Esophagus squamous epithelium (tissue), 5 donors: ENCODE results near the gene CEP295NL. TPM values are rescaled to one million over a fixed set of nuclear protein-coding genes. Genes with fewer than 3 reads are reported as not detected.
A peak's percentile ranks its signal among the peaks of the same experiment; 100 is the strongest.
"Not testable (repeated sequence)": the region's sequence is repeated elsewhere in the genome, so short reads cannot be mapped to it uniquely, and the experiment has no call there.

ENCODE experiments used
- DNase-seq: peaks from one replicate; lab custom pipeline; 2025; lab: John Stamatoyannopoulos, UW
- H3K27ac ChIP-seq, 4 donors: fragments of 200-600 bp; sonication (generic); one replicate each; pipeline ENCODE4 v1.5.1; 2016 to 2019; ENCODE audit warnings: mild to moderate bottlenecking in 1 of 4
- H3K27me3 ChIP-seq, 4 donors: fragments of 200-600 bp; sonication (generic); 1 replicate in 3 of 4; 2 replicates in 1 of 4; pipeline versions ENCODE4 v1.5.1 to v1.6.0; 2017 to 2021; ENCODE audit warnings: antibody characterized with exemption in 1 of 4
- H3K36me3 ChIP-seq, 3 donors: fragments of 200-600 bp; sonication (generic); one replicate each; pipeline ENCODE4 v1.5.1; 2016 to 2019
- H3K4me1 ChIP-seq, 3 donors: fragments of 200-600 bp; sonication (generic); one replicate each; pipeline ENCODE4 v1.5.1; 2017 to 2019
- H3K4me3 ChIP-seq, 4 donors: fragments of 200-600 bp; sonication (generic); 1 replicate in 3 of 4; 2 replicates in 1 of 4; pipeline ENCODE4 v1.5.1; 2016 to 2019; ENCODE audit warnings: mild to moderate bottlenecking in 2 of 4, moderate library complexity in 1 of 4
- H3K9me3 ChIP-seq, 3 donors: fragments of 200-600 bp; sonication (generic); one replicate each; pipeline ENCODE4 v1.5.1; 2016 to 2019
- CTCF ChIP-seq, 6 experiments: fragments of 450-650 bp in 4 of 6; fragments of 200-600 bp in 2 of 6; sonication (generic) in 2 of 6; IDR thresholded peaks; one replicate each; pipeline ENCODE4 v1.5.1; 2016 to 2019; ENCODE audit warnings: antibody characterized with exemption in 6 of 6, mild to moderate bottlenecking in 4 of 6, moderate library complexity in 4 of 6
- POLR2A ChIP-seq, 4 donors: fragments of 450-650 bp; IDR thresholded peaks; one replicate each; pipeline ENCODE4 v1.6.1; 2017; ENCODE audit warnings: antibody characterized with exemption in 4 of 4, mild to moderate bottlenecking in 4 of 4, moderate library complexity in 3 of 4
- WGBS, 2 donors: methylation state at CpG; one replicate each; pipeline ENCODE4 v1.1.5; 2018; 5-methylcytosine and 5-hydroxymethylcytosine counted together
- intact Hi-C: fragments of 100-400 bp; cut with DNase I; formaldehyde crosslinking; loops from one replicate; pipeline ENCODE4 v1.15.0; 2022
- total RNA-seq, 4 donors: library from RNA; depleted of rRNA; stranded (reverse); fragments of >200 nt; gene quantifications; one replicate each; pipeline ENCODE4 v1.1.0, GENCODE V29; 2016
- donor health status: DM: yes; HTN: yes; CAD: no.

CEP295NL gene
- total RNA-seq, 4 donors from 2014 or later = 0.42 to 6.9 (median 1.1) TPM

DNA sequence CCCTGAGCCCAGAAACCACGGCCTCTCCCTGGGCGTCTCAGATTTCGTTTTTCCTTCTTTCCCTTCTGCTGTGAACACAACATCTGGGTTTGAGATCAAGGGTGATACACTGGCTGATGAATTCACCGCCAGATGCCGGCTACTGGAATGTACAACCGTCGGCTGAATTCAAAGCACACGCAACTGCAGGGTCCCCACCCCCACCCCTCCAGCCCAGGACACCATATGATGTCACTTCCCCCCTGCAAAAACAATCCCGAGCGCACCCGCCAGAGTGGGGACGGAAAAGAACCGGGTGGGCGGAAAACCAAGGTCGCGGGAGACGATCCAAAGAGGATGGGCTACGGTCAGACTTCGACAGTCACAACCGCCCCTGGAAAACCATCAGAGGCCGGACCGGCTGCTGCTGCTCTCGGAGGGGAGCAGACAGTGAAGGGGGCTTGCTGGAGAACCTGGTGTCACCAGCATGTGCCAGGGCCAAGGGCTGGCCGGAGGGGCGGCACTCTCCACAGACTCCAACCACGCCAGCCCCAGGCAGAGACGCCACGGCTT is 23.3 kb downstream of the CEP295NL start:
- TF ChIP-seq CTCF (IDR thresholded peaks at IDR 0.05) (no peak), POLR2A (IDR thresholded peaks at IDR 0.05) (no peak)
- peak overlapping the region; percentile 78 to 94 (median 92) for H3K27ac ChIP-seq
- peaks cover 49 to 99% (median 58%) of the 10 kb centered on the region in 3 donors for H3K4me1 ChIP-seq
- no peaks in the 10 kb centered on the region for H3K27me3 ChIP-seq
- DNase-seq = no peak
- H3K36me3 ChIP-seq = no peaks in the 10 kb centered on the region
- H3K4me3 ChIP-seq = peak overlapping the region in 2 of 4 donors; percentile 9 to 47
- intact Hi-C loops = no loop called here
- H3K9me3 ChIP-seq = no peaks in the 10 kb centered on the region
- WGBS, 2 donors = 45 to 75% methylated on average over 21 to 26 of the region's 28 CpGs

GRCh38 chr17:78878871-78879527 is 24.0 kb downstream of the CEP295NL start:
- 83 to 87% methylated on average over 11 to 13 of the region's 14 CpGs for WGBS, 2 donors

GRCh38 chr17:78878261-78878660 is 24.7 kb downstream of the CEP295NL start:
- Histone ChIP-seq H3K36me3 (peaks cover 0 to 8% (median 0%) of the 10 kb centered on the region in 3 donors), H3K27me3 (no peaks in the 10 kb centered on the region), H3K27ac (peak overlapping the region in 3 of 4 donors; percentile 91 to 94 (median 93)), H3K4me3 (no peak overlapping the region), H3K9me3 (no peaks in the 10 kb centered on the region), H3K4me1 (peaks cover 35 to 98% (median 43%) of the 10 kb centered on the region in 3 donors)
- TF ChIP-seq POLR2A (IDR thresholded peaks at IDR 0.05) (no peak), CTCF (IDR thresholded peaks at IDR 0.05) (no peak)
- 81 to 93% methylated on average over 3 to 9 of the region's 15 CpGs for WGBS, 2 donors
- no peak for DNase-seq
- intact Hi-C loops = no loop called here

More at GRCh38 chr17:78878871-78879527, 24.0 kb downstream of the CEP295NL start:
- H3K36me3 ChIP-seq = peaks cover 0 to under 1% (median 0%) of the 10 kb centered on the region in 3 donors
- TF ChIP-seq POLR2A (IDR thresholded peaks at IDR 0.05) (no peak), CTCF (IDR thresholded peaks at IDR 0.05) (no peak)
- H3K27ac ChIP-seq = peak overlapping the region; percentile 78 to 94 (median 92)
- H3K27me3 ChIP-seq = no peaks in the 10 kb centered on the region
- peaks cover 42 to 98% (median 51%) of the 10 kb centered on the region in 3 donors for H3K4me1 ChIP-seq
- H3K9me3 ChIP-seq = no peaks in the 10 kb centered on the region
- intact Hi-C loops = no loop called here
- peak overlapping the region in 2 of 4 donors; percentile 9 to 47 for H3K4me3 ChIP-seq
- DNase-seq = no peak

DNA sequence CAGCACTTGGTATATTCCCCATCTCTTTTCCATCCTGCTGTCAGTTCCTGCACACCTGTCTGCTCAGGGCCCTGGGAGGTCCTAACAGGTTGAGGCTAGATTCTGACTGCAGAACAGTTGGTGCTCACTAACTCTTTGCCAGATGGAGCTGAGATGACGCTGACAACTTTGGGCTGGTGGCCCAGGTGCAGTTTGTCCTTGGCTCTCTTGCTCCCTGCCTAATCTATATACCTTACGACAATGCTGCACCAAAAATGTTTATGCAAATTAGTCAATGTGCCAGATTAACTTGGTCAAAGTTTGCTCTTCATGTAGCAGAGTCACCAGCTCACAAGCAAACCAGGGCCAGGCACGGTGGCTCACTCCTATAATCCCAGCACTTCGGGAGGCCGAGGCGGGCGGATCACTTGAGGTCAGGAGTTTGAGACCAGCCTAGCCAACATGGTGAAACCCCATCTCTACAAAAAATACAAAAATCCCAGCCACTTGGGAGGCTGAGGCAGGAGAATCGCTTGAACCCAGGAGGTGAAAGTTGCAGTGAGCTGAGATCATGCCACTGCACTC is 26.0 kb downstream of the CEP295NL start:
- peaks cover 0 to 17% (median 0%) of the 10 kb centered on the region in 3 donors for H3K36me3 ChIP-seq
- WGBS, 2 donors = 61 to 72% methylated on average over 2 to 6 of the region's 8 CpGs
- intact Hi-C loops, H3K9me3 ChIP-seq, H3K27me3 ChIP-seq, H3K4me3 ChIP-seq, DNase-seq: not testable (repeated sequence)
- H3K27ac ChIP-seq = peak overlapping the region in 2 of 4 donors; percentile 91 to 93
- H3K4me1 ChIP-seq = peaks cover 28 to 87% (median 31%) of the 10 kb centered on the region in 3 donors

DNA sequence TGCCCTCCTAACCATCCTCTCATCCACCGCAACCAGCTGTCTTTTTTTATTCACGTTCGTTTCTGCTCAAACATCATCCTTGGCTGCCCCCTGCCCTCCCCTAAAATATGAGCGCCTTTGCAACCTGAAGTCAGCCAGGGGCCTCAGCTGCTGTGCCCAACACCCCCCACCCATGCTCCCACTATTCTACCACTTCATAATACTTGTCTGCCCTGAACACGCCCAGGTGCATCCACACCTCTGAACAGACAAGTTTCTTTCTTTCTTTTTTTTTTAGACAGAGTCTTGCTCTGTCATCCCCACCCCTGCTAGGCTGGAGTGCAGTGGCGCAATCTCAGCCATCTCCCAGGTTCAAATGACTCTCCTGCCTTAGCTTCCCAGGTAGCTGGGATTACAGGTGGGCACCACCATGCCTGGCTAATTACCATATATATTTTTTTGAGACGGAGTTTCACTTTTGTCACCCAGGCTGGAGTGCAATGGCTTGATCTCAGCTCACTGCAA is 26.9 kb downstream of the CEP295NL start:
- intact Hi-C loops = no loop called here
- H3K4me1 ChIP-seq = peaks cover 28 to 78% (median 30%) of the 10 kb centered on the region in 3 donors
- no peaks in the 10 kb centered on the region for H3K27me3 ChIP-seq
- H3K27ac ChIP-seq = peak overlapping the region in 3 of 4 donors; percentile 59 to 93 (median 91)
- no peak for TF ChIP-seq POLR2A (IDR thresholded peaks at IDR 0.05)
- no peak for TF ChIP-seq CTCF (IDR thresholded peaks at IDR 0.05)
- no peaks in the 10 kb centered on the region for H3K9me3 ChIP-seq
- peaks cover 0 to 24% (median 0%) of the 10 kb centered on the region in 3 donors for H3K36me3 ChIP-seq
- 35 to 58% methylated on average over 7 of the region's 7 CpGs for WGBS, 2 donors
- H3K4me3 ChIP-seq = no peak overlapping the region
- DNase-seq = no peak
